GM23338 (cell line): ENCODE results near the gene EMC10. TPM values are rescaled to one million over a fixed set of nuclear protein-coding genes. Genes with fewer than 3 reads are reported as not detected.

ENCODE experiments used
- ATAC-seq: fragments of 200-7000 bp; cut with Tn5 transposase; 3 replicates; pipeline ENCODE4 v1.9.1; 2020
- DNase-seq: peaks from one replicate; pipeline ENCODE4 v3.0.0-alpha.2; 2015; ENCODE audit warnings: low spot score
- H2AFZ ChIP-seq: fragments of 200-600 bp; sonication (generic); 2 replicates; pipeline ENCODE4 v1.8.0; 2016; ENCODE audit warnings: antibody characterized with exemption, mild to moderate bottlenecking, moderate library complexity
- H3F3A ChIP-seq: fragments of 200-600 bp; sonication (generic); replicated peaks from 2 replicates; pipeline ENCODE4 v1.8.0; 2017; ENCODE audit warnings: antibody characterized with exemption, mixed run types, low read depth
- H3K27ac ChIP-seq: fragments of 200-600 bp; sonication (generic); 2 replicates; pipeline ENCODE4 v1.6.1; 2016; ENCODE audit warnings: low read depth
- H3K27me3 ChIP-seq: fragments of 200-600 bp; sonication (generic); 2 replicates; pipeline ENCODE4 v1.8.0; 2016; ENCODE audit warnings: mild to moderate bottlenecking, mixed run types, moderate library complexity; ENCODE audit not compliant: insufficient read depth
- H3K36me3 ChIP-seq: fragments of 200-600 bp; sonication (generic); 2 replicates; pipeline ENCODE4 v1.8.0; 2016; ENCODE audit warnings: mild to moderate bottlenecking; ENCODE audit not compliant: insufficient read depth
- H3K4me1 ChIP-seq: fragments of 200-600 bp; sonication (generic); 2 replicates; pipeline ENCODE4 v1.8.0; 2016; ENCODE audit warnings: mild to moderate bottlenecking, moderate library complexity; ENCODE audit not compliant: insufficient read depth
- H3K4me2 ChIP-seq: fragments of 200-600 bp; sonication (generic); 2 replicates; pipeline ENCODE4 v1.7.1; 2017; ENCODE audit warnings: mixed run types
- H3K4me3 ChIP-seq: fragments of 200-600 bp; sonication (generic); 2 replicates; pipeline ENCODE4 v1.6.1; 2016; ENCODE audit warnings: mixed run types
- H3K79me2 ChIP-seq: fragments of 200-600 bp; sonication (generic); replicated peaks from 2 replicates; pipeline ENCODE4 v1.8.0; 2017; ENCODE audit warnings: mild to moderate bottlenecking; ENCODE audit not compliant: insufficient read depth
- H3K9me2 ChIP-seq: fragments of 200-600 bp; sonication (generic); 2 replicates; pipeline ENCODE4 v1.8.0; 2017; ENCODE audit not compliant: insufficient read depth
- H4K20me1 ChIP-seq: fragments of 200-600 bp; sonication (generic); replicated peaks from 2 replicates; pipeline ENCODE4 v1.8.0; 2017; ENCODE audit warnings: mild to moderate bottlenecking; ENCODE audit not compliant: insufficient read depth
- H3K27ac Mint-ChIP-seq: 2 replicates; pipeline ENCODE4 v1.8.0; 2020; ENCODE audit warnings: inconsistent platforms, mild to moderate bottlenecking, moderate library complexity, mixed read lengths
- H3K27me3 Mint-ChIP-seq: 3 replicates; pipeline ENCODE4 v1.8.0; 2022; ENCODE audit warnings: low read depth, mild to moderate bottlenecking, moderate library complexity, mixed read lengths, inconsistent platforms; ENCODE audit not compliant: insufficient read depth, poor library complexity
- H3K36me3 Mint-ChIP-seq: 3 replicates; pipeline ENCODE4 v1.8.0; 2021; ENCODE audit warnings: low read depth, mild to moderate bottlenecking, inconsistent platforms, moderate library complexity, mixed read lengths
- H3K4me1 Mint-ChIP-seq: 3 replicates; pipeline ENCODE4 v1.8.0; 2020; ENCODE audit warnings: mild to moderate bottlenecking, inconsistent platforms, mixed read lengths
- H3K4me3 Mint-ChIP-seq: 3 replicates; pipeline ENCODE4 v1.8.0; 2021; ENCODE audit warnings: moderate library complexity, mild to moderate bottlenecking, inconsistent platforms, mixed read lengths
- H3K9me3 Mint-ChIP-seq: 3 replicates; pipeline ENCODE4 v1.8.0; 2020; ENCODE audit warnings: moderate library complexity, mild to moderate bottlenecking, inconsistent platforms, mixed read lengths
- CREB1 ChIP-seq: fragments of 250-450 bp; sonication (Bioruptor Pico); IDR thresholded peaks from 2 replicates; pipeline ENCODE4 v1.5.0; 2020; ENCODE audit warnings: low read depth, mild to moderate bottlenecking, moderate library complexity
- EZH2 ChIP-seq: fragments of 200-600 bp; sonication (generic); IDR thresholded peaks from one replicate; pipeline ENCODE4 v1.8.0; 2017; ENCODE audit warnings: antibody characterized with exemption, mild to moderate bottlenecking, low read depth; ENCODE audit not compliant: unreplicated experiment
- EZH2phosphoT487 ChIP-seq: fragments of 200-600 bp; sonication (generic); IDR thresholded peaks from one replicate; pipeline ENCODE4 v1.8.1; 2018; ENCODE audit warnings: antibody characterized with exemption; ENCODE audit not compliant: unreplicated experiment
- JUNB ChIP-seq: IDR thresholded peaks from one replicate; pipeline ENCODE4 v1.6.1; 2016; ENCODE audit warnings: antibody characterized with exemption; ENCODE audit not compliant: unreplicated experiment
- NANOG ChIP-seq: IDR thresholded peaks from 2 replicates; pipeline ENCODE4 v1.6.1; 2016; ENCODE audit warnings: antibody characterized with exemption, borderline replicate concordance
- POLR2AphosphoS5 ChIP-seq: IDR thresholded peaks from 2 replicates; pipeline ENCODE4 v1.6.1; 2016; ENCODE audit warnings: antibody characterized with exemption, low read depth
- REST ChIP-seq: IDR thresholded peaks from one replicate; pipeline ENCODE4 v1.6.1; 2018; ENCODE audit warnings: antibody characterized with exemption; ENCODE audit not compliant: unreplicated experiment
- STAT1 ChIP-seq: IDR thresholded peaks from one replicate; pipeline ENCODE4 v1.6.1; 2016; ENCODE audit warnings: antibody characterized with exemption; ENCODE audit not compliant: unreplicated experiment
- ZNF114 ChIP-seq: fragments of 250-450 bp; sonication (Bioruptor Pico); IDR thresholded peaks from 2 replicates; pipeline ENCODE4 v1.5.0; 2020; ENCODE audit warnings: mild to moderate bottlenecking, moderate library complexity
- ZNF331 ChIP-seq: fragments of 250-450 bp; sonication (Bioruptor Pico); IDR thresholded peaks from 2 replicates; pipeline ENCODE4 v1.5.0; 2020; ENCODE audit warnings: low read depth, mild to moderate bottlenecking, moderate library complexity
- ZNF462 ChIP-seq: fragments of 250-450 bp; sonication (Bioruptor Pico); IDR thresholded peaks from 2 replicates; pipeline ENCODE4 v1.5.0; 2020; ENCODE audit warnings: mild to moderate bottlenecking, moderate library complexity
- polyA plus RNA-seq: library from polyadenylated mRNA; unstranded; fragments of >200 nt; fragmentation: Nextera tagmentation; extraction: Ambion mirVana; gene quantifications from 2 replicates; pipeline ENCODE4 v1.2.1, GENCODE V29; 2016
- total RNA-seq: library from RNA; depleted of rRNA; stranded (reverse); fragments of >200 nt; shearing (Covaris generic); gene quantifications from 2 replicates; pipeline ENCODE4 v1.2.3, GENCODE V29; 2014
- TF ChIP-seq, protein P1 (sequence below), 2 experiments: fragments of 200-600 bp in 1 of 2; sonication (generic) in 1 of 2; conservative IDR thresholded peaks; 2 replicates each; pipeline versions ENCODE4 v1.5.1 to v1.6.1; 2016 to 2017; ENCODE audit warnings: antibody characterized with exemption in 2 of 2, low read depth in 2 of 2, mild to moderate bottlenecking in 2 of 2, moderate library complexity in 1 of 2
- TF ChIP-seq, protein P2 (sequence below): IDR thresholded peaks from 2 replicates; pipeline ENCODE4 v1.6.1; 2016; ENCODE audit warnings: antibody characterized with exemption

The EMC10 gene
- total and polyA plus RNA-seq, 2 experiments from 2014 or later: 24.8 to 113 TPM

GRCh38 chr19:50522881-50523280 is 46.6 kb downstream of the EMC10 start:
- Histone ChIP-seq H3K27me3 (no peaks in the 10 kb centered on the region), H3K27ac (no peak overlapping the region), H3K4me3 (no peak overlapping the region), H4K20me1 (no peaks in the 10 kb centered on the region), H3K36me3 (no peaks in the 10 kb centered on the region), H3F3A (no peaks in the 10 kb centered on the region), H3K9me2 (no peaks in the 10 kb centered on the region), H3K4me1 (no peaks in the 10 kb centered on the region), H3K79me2 (no peaks in the 10 kb centered on the region), H3K4me2 (no peak overlapping the region), H2AFZ (no peak overlapping the region)
- DNase-seq: no peak
- H3K36me3 Mint-ChIP-seq: peaks cover 31% of the 10 kb centered on the region
- no peaks in the 10 kb centered on the region for H3K4me1 Mint-ChIP-seq
- TF ChIP-seq NANOG: no peak
- TF ChIP-seq, protein P1, sequence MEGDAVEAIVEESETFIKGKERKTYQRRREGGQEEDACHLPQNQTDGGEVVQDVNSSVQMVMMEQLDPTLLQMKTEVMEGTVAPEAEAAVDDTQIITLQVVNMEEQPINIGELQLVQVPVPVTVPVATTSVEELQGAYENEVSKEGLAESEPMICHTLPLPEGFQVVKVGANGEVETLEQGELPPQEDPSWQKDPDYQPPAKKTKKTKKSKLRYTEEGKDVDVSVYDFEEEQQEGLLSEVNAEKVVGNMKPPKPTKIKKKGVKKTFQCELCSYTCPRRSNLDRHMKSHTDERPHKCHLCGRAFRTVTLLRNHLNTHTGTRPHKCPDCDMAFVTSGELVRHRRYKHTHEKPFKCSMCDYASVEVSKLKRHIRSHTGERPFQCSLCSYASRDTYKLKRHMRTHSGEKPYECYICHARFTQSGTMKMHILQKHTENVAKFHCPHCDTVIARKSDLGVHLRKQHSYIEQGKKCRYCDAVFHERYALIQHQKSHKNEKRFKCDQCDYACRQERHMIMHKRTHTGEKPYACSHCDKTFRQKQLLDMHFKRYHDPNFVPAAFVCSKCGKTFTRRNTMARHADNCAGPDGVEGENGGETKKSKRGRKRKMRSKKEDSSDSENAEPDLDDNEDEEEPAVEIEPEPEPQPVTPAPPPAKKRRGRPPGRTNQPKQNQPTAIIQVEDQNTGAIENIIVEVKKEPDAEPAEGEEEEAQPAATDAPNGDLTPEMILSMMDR (conservative IDR thresholded peaks at IDR 0.05; ENCODE audit: low read depth in 2 of 2): no peak
- TF ChIP-seq CREB1 (CRISPR knock-in tag): no peak
- TF ChIP-seq ZNF462 (CRISPR knock-in tag): no peak
- TF ChIP-seq, protein P2, sequence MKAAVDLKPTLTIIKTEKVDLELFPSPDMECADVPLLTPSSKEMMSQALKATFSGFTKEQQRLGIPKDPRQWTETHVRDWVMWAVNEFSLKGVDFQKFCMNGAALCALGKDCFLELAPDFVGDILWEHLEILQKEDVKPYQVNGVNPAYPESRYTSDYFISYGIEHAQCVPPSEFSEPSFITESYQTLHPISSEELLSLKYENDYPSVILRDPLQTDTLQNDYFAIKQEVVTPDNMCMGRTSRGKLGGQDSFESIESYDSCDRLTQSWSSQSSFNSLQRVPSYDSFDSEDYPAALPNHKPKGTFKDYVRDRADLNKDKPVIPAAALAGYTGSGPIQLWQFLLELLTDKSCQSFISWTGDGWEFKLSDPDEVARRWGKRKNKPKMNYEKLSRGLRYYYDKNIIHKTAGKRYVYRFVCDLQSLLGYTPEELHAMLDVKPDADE: no peak
- no peak for TF ChIP-seq EZH2phosphoT487
- TF ChIP-seq POLR2AphosphoS5: no peak
- TF ChIP-seq STAT1: no peak
- TF ChIP-seq EZH2: no peak
- no peak for TF ChIP-seq ZNF331 (CRISPR knock-in tag)
- TF ChIP-seq JUNB: no peak
- no peak for TF ChIP-seq REST
- TF ChIP-seq ZNF114: no peak
- peaks cover 95% of the 10 kb centered on the region for H3K9me3 Mint-ChIP-seq
- no peak overlapping the region for H3K27ac Mint-ChIP-seq
- ATAC-seq: no peak
- no peak overlapping the region for H3K4me3 Mint-ChIP-seq
- peaks cover 6% of the 10 kb centered on the region for H3K27me3 Mint-ChIP-seq
